GM18867 (cell line): ENCODE measurements around the gene SSTR4.

Source experiments
- ATAC-seq: cut with Tn5 transposase; IDR thresholded peaks from one replicate; pipeline ENCODE4 v1.9.1; 2021; ENCODE audit warnings: mild to moderate bottlenecking, moderate library complexity; ENCODE audit not compliant: unreplicated experiment

Gene SSTR4

GRCh38 chr20:23063168-23063567, 28.1 kb downstream of the SSTR4 start:
- ATAC-seq = no peak

GRCh38 chr20:23063581-23063980, 28.5 kb downstream of the SSTR4 start:
- ATAC-seq = no peak

GRCh38 chr20:23065266-23066201, 30.4 kb downstream of the SSTR4 start:
- no peak for ATAC-seq

GRCh38 chr20:23066772-23067171, 31.7 kb downstream of the SSTR4 start:
- ATAC-seq = no peak

GRCh38 chr20:23068283-23068682, 33.2 kb downstream of the SSTR4 start:
- no peak for ATAC-seq

- ATAC-seq = no peak
These were observed 34.0 kb downstream of the SSTR4 start for GRCh38 chr20:23069108-23069507.

- no peak for ATAC-seq
These were observed 36.3 kb downstream of the SSTR4 start for GRCh38 chr20:23071398-23071797.

- no peak for ATAC-seq
These were observed 36.9 kb downstream of the SSTR4 start for GRCh38 chr20:23071996-23072395.

GRCh38 chr20:23072892-23073586, 37.9 kb downstream of the SSTR4 start:
- ATAC-seq = no peak

GRCh38 chr20:23074052-23074451, 38.9 kb downstream of the SSTR4 start:
- no peak for ATAC-seq

- ATAC-seq = no peak
These were observed 42.2 kb downstream of the SSTR4 start for GRCh38 chr20:23077277-23077676.

GRCh38 chr20:23078351-23079015, 43.4 kb downstream of the SSTR4 start:
- no peak for ATAC-seq

- no peak for ATAC-seq
These were observed 43.9 kb downstream of the SSTR4 start for GRCh38 chr20:23079016-23079351.

GRCh38 chr20:23079926-23080325, 44.8 kb downstream of the SSTR4 start:
- no peak for ATAC-seq

GRCh38 chr20:23080521-23080920, 45.4 kb downstream of the SSTR4 start:
- ATAC-seq = no peak

- no peak for ATAC-seq
These were observed 46.2 kb downstream of the SSTR4 start for GRCh38 chr20:23081263-23081819.

GRCh38 chr20:23082846-23083552, 47.9 kb downstream of the SSTR4 start:
- ATAC-seq = no peak

- ATAC-seq = no peak
These were observed 48.6 kb downstream of the SSTR4 start for GRCh38 chr20:23083553-23084220.

GRCh38 chr20:23084282-23084844, 49.3 kb downstream of the SSTR4 start:
- no peak for ATAC-seq

GRCh38 chr20:23084845-23085365, 49.8 kb downstream of the SSTR4 start:
- no peak for ATAC-seq
